GM18505 (cell line): Measurements from ENCODE around the gene RPRD2.

ENCODE experiments used
- ATAC-seq: cut with Tn5 transposase; IDR thresholded peaks from one replicate; pipeline ENCODE4 v1.9.1; 2021; ENCODE audit not compliant: unreplicated experiment
- POLR2A ChIP-seq: IDR thresholded peaks from 4 replicates; pipeline ENCODE4 v1.6.1; 2011; ENCODE audit warnings: borderline replicate concordance; ENCODE audit not compliant: insufficient read depth, insufficient read length; ENCODE audit errors: extremely low read depth

RPRD2 gene

GRCh38 chr1:150456146-150456647 lies 92.2 kb downstream of the RPRD2 start:
- no peak for TF ChIP-seq POLR2A
- ATAC-seq = no peak

DNA sequence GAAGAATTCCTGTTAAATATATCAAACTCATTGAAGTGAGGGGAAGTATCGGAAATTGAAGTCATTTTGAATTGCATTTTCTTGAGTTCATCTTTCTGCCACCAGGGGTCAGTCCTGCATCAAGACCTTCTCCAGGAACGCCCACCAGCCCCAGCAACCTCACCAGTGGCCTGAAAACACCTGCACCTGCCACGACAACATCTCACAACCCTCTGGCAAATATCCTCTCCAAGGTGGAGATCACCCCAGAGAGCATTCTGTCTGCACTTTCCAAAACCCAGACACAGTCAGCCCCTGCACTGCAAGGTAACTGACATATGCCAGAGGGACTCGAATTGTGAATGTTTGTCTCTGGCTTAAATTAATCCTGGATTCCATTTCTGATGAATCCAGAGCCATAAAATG lies 100.5 kb downstream of the RPRD2 start:
- ATAC-seq = no peak

GRCh38 chr1:150466964-150467363 lies 103.0 kb downstream of the RPRD2 start:
- TF ChIP-seq POLR2A = no peak
- no peak for ATAC-seq

More for the DNA sequence above, 100.5 kb downstream of the RPRD2 start:
- no peak for TF ChIP-seq POLR2A

DNA sequence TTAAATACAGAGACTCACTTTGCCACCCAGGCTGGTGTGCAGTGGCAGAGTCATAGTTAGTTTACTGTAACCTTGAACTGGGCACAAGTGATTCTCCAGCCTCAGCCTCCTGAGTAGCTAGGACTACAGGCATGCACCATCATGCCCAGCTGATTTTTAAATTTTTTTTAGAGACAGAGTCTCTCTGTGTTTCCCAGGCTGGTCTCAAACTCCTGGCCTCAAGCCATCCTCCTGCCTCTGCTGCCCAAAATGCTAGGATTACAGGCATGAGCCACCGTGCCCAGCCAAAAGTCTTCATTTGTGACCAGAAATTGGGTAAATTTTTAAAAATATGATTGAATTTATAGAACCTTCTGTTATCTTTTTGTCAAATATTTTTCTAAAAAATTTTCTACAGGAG lies 105.3 kb downstream of the RPRD2 start:
- no peak for TF ChIP-seq POLR2A
- ATAC-seq = no peak

- no peak for ATAC-seq
- TF ChIP-seq POLR2A = no peak
Measured at GRCh38 chr1:150472601-150473200, 108.8 kb downstream of the RPRD2 start.

DNA sequence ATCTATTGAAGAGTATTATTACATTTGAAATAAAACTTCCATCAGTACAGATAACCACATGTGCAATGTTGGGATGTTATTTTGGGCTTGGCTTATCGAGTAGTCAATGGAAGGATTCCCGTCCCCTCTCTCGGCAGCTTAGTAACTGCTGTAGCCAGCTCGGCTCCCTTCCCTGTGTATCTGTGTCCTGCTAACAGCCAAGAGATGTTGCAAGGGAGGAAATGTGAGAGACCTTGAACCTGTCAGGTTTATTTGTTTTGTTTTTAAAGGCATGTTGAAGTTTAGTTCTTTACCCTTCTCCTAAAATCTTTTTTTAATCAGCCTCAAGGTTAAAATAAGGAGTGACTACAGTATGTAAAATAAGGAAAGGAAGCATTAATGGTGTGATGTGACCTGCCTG lies 109.7 kb downstream of the RPRD2 start:
- no peak for TF ChIP-seq POLR2A
- no peak for ATAC-seq

DNA sequence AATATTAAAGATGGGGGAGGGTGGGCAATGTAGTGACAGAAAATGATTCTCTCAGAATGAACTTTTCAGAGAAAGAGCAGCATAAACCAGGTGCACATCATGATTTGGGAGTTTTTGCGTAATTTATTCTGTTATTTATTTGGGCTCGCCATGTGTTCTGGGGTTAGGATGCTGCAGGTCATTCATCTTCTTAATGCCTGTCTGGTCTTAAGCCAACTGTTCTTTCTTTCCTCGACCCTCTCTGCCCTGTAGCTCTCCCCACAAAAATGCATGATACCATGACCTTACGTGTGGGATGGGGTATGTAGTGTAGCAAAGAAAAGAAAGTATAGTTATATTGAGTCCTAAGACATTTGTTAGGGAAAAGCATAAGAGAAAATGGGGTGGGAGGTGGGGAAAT lies 110.9 kb downstream of the RPRD2 start:
- ATAC-seq = no peak
- no peak for TF ChIP-seq POLR2A

DNA sequence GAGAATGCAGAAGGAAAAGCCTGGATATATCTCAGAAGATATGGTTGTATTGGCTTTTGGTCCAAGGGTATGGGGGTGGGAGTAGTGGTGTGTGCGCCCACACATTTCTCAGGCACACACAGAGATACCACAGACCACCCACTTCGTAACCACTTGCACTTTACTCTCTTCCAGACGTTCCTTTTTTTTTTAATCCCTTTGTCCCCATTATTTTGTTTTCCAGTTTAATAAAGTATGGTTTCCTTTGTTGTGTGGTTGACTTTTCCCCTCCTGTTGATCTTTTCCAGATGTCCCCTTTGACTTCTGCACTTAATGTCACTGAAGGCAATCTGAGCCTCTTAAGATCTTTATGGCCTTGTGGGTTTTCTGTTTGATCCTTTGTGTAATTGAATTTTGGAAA lies 112.8 kb downstream of the RPRD2 start:
- TF ChIP-seq POLR2A = no peak

GRCh38 chr1:150477320-150477719 lies 113.4 kb downstream of the RPRD2 start:
- ATAC-seq = no peak
- no peak for TF ChIP-seq POLR2A

More for the DNA sequence above, 112.8 kb downstream of the RPRD2 start:
- no peak for ATAC-seq

GRCh38 chr1:150477733-150478132 lies 113.8 kb downstream of the RPRD2 start:
- no peak for ATAC-seq
- TF ChIP-seq POLR2A = no peak

- TF ChIP-seq POLR2A = no peak
- ATAC-seq = no peak
Measured at GRCh38 chr1:150479370-150479769, 115.4 kb downstream of the RPRD2 start.

DNA sequence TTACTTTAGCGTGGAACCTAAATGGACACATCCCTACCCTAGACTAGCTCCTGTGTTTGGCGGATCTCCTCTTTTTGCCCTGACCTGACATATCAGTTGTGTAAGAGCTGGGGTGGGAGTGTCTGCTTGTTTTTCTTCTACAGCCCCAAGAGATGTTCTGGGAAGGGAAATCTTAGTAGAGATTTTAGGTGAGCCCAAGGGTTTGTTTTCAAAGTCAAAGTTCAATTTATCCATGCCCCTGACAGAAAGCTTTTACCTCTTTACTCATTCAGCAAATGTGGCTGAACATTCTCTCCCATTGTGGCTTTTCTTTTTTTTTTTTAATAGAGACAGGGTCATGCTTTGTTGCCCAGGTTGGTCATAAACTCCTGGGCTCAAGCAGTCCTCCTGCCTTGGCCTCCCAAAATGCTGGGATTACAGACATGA lies 116.0 kb downstream of the RPRD2 start:
- no peak for ATAC-seq
- TF ChIP-seq POLR2A = no peak

DNA sequence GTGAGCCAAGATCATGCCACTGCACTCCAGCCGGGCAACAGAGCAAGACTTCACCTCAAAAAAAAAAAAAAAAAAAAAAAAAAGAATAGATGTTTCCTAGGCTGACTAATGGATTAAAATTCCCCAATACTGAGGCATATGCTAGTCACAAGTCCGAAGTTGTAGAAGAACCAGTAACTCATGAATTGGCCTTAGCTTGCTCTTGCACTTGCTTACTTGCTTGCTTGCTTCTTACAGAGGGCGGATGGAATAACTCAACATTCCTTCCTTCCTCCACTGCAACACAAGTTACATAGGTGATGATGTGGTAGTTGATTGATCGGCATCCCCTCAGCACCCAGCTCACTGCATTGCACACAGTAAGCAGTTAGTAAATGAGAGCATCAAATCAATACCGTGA lies 120.5 kb downstream of the RPRD2 start:
- ATAC-seq = no peak
- no peak for TF ChIP-seq POLR2A

DNA sequence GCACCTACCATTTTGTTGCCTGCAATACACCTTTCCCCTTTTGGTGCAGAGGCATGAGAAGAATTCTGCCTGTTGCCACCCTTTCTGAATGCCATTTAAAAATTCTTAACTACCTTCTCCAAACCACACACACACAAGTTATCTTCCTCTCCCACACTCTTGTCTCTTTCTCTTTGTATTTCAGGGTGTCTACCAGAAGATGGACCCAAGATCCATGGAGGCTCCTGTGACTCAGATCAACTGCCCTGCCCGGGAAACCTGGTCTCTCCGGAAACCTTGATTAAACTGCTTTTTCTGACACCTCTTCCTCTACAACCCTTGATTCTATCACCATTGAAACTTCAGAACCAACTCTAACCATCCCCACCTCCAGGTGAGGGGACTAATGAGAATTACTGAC lies 120.9 kb downstream of the RPRD2 start:
- no peak for ATAC-seq
- TF ChIP-seq POLR2A = no peak
